Kidney (tissue), 14 donors: ENCODE measurements around the gene TMEM235. TPM values are rescaled to one million over a fixed set of nuclear protein-coding genes. Genes with fewer than 3 reads are reported as not detected.

Experiments used
- DNase-seq, 5 donors: peaks; one replicate each; pipeline ENCODE4 v3.0.0-alpha.2; 2013 to 2020
- FAIRE-seq: peaks from 2 replicates; lab custom pipeline; 2012; peaks lifted over from hg19 to GRCh38; lab: Jason Lieb, UNC
- H3K27ac ChIP-seq, 2 donors: one replicate each; pipeline ENCODE4 v1.7.0; 2013; ENCODE audit warnings: low read depth in 2 of 2, low read length in 2 of 2, inconsistent platforms in 1 of 2
- H3K27me3 ChIP-seq: one replicate; pipeline ENCODE4 v1.7.1; 2013; ENCODE audit warnings: low read length, inconsistent platforms; ENCODE audit not compliant: control insufficient read depth, insufficient read depth
- H3K36me3 ChIP-seq, 3 donors: one replicate each; pipeline versions ENCODE4 v1.7.0 to v1.7.1; 2013; ENCODE audit warnings: low read length in 3 of 3, control low read depth in 1 of 3, inconsistent platforms in 1 of 3; ENCODE audit not compliant: insufficient read depth in 3 of 3, control insufficient read depth in 2 of 3
- H3K4me1 ChIP-seq, 3 donors: one replicate each; pipeline versions ENCODE4 v1.7.0 to v1.7.1; 2013; ENCODE audit warnings: low read length in 3 of 3, inconsistent platforms in 1 of 3, low read depth in 1 of 3; ENCODE audit not compliant: control insufficient read depth in 2 of 3, insufficient read depth in 2 of 3
- H3K4me3 ChIP-seq, 3 donors: one replicate each; pipeline versions ENCODE4 v1.7.0 to v1.8.1; 2013; ENCODE audit warnings: low read length in 3 of 3, control low read depth in 1 of 3, inconsistent platforms in 1 of 3
- H3K9ac ChIP-seq, 3 donors: one replicate each; pipeline versions ENCODE4 v1.7.0 to v1.7.1; 2013; ENCODE audit warnings: low read length in 3 of 3, control low read depth in 1 of 3, inconsistent platforms in 1 of 3
- H3K9me3 ChIP-seq, 3 donors: one replicate each; pipeline versions ENCODE4 v1.7.0 to v1.7.1; 2013; ENCODE audit warnings: low read length in 3 of 3, control low read depth in 1 of 3, inconsistent platforms in 1 of 3; ENCODE audit not compliant: control insufficient read depth in 2 of 3, insufficient read depth in 1 of 3
- CTCF ChIP-seq: IDR thresholded peaks from 3 replicates; pipeline ENCODE4 v1.5.1; 2012; ENCODE audit warnings: mild to moderate bottlenecking, moderate library complexity, borderline replicate concordance; ENCODE audit not compliant: insufficient read depth; ENCODE audit errors: extremely low read depth
- intact Hi-C: fragments of 100-400 bp; cut with DNase I; formaldehyde crosslinking; loops from one replicate; pipeline ENCODE4 v1.11.1; 2022
- polyA plus RNA-seq: library from polyadenylated mRNA; stranded (reverse); fragments of 350-450 nt; fragmentation: Illumina TruSeq; extraction: RNeasy Lipid Tissue Mini Kit (QIAGEN cat#74804); gene quantifications from one replicate; pipeline ENCODE4 v1.2.3, GENCODE V29; 2014; ENCODE audit warnings: low read depth, low replicate concordance; ENCODE audit not compliant: insufficient read depth
- total RNA-seq: library from RNA; stranded (reverse); fragmentation: NEBNext Ultra II Directional; extraction: Animal tissue kit (Norgen Biotek cat#: 25700); gene quantifications from one replicate; pipeline ENCODE4 v1.2.1, GENCODE V29; 2021
- donor health status: control.
- donor health status: control.
- donor health status: control.
- donor health status: control.
- donor health status: control.
- donor health status: DM: yes; HTN: yes; CAD: no.
- donor health status: Normal renal cell carcinoma (clear cell type).

The TMEM235 gene
- total and polyA plus RNA-seq, 2 donors from 2014 or later = not detected

- intact Hi-C loops = no loop called here
- DNase-seq (peak; percentile 98 to 99 (median 99)), FAIRE-seq (peak; percentile 51)
These were observed 44.5 kb upstream of the TMEM235 start, which contains the start of the genes AFMID and TK1 for GRCh38 chr17:78186692-78187595. AFMID (plus strand) TSS chr17:78187362; CDS start chr17:78187371, 9 bp downstream. TK1 (minus strand) TSS chr17:78187052; CDS start chr17:78186994, 58 bp downstream.

DNA sequence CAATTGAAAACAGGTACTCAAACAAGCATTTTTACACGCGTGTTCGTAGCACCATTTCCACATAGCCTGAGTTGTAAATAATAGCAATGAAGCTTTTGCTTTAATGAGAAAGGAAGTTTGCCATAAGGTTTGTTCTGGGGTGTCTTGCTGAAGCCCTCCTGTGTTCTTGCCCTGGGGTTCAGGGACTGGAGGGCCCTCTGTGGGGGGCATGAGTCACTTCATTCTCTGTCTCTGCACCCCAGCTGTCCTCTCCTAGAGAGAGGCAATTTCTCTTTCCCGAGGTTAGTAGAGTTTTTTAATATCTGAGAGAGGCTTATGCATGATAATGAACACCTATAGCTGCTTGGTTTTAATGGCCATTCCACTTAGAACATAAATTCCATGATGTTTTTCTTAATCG, 34.7 kb upstream of the TMEM235 start:
- Histone ChIP-seq H3K4me1 (peaks cover 0 to 7% (median 0%) of the 10 kb centered on the region in 3 donors), H3K9ac (no peak overlapping the region), H3K36me3 (peaks cover 0 to 19% (median 7%) of the 10 kb centered on the region in 3 donors), H3K4me3 (no peak overlapping the region), H3K27ac (no peak overlapping the region), H3K9me3 (no peaks in the 10 kb centered on the region), H3K27me3 (no peaks in the 10 kb centered on the region)
- DNase-seq (no peak), FAIRE-seq (no peak)
- TF ChIP-seq CTCF = no peak
- intact Hi-C loops = no loop called here

More at GRCh38 chr17:78186692-78187595, 44.5 kb upstream of the TMEM235 start, which contains the start of the genes AFMID and TK1:
- Histone ChIP-seq H3K9ac (peak within 1 kb of the TSS in 2 of 3 donors; percentile 65 to 67), H3K36me3 (peaks cover 0 to 4% (median 0%) of the 10 kb centered on the region in 3 donors), H3K4me1 (peaks cover 0 to 25% (median 17%) of the 10 kb centered on the region in 3 donors), H3K9me3 (no peaks in the 10 kb centered on the region), H3K27ac (peak within 1 kb of the TSS; percentile 55 to 67), H3K27me3 (no peaks in the 10 kb centered on the region), H3K4me3 (peak within 1 kb of the TSS; percentile 75 to 85 (median 83))
- peak; percentile 79 for TF ChIP-seq CTCF

GRCh38 chr17:78197147-78197832, 34.1 kb upstream of the TMEM235 start:
- intact Hi-C loops = no loop called here
- Histone ChIP-seq H3K27ac (no peak overlapping the region), H3K36me3 (peaks cover 0 to 19% (median 7%) of the 10 kb centered on the region in 3 donors), H3K9ac (no peak overlapping the region), H3K4me1 (peaks cover 0 to 7% (median 0%) of the 10 kb centered on the region in 3 donors), H3K27me3 (no peaks in the 10 kb centered on the region), H3K9me3 (no peaks in the 10 kb centered on the region), H3K4me3 (no peak overlapping the region)
- DNase-seq (no peak), FAIRE-seq (no peak)
- no peak for TF ChIP-seq CTCF
